ENCODE results near the gene ERRFI1.

DNA sequence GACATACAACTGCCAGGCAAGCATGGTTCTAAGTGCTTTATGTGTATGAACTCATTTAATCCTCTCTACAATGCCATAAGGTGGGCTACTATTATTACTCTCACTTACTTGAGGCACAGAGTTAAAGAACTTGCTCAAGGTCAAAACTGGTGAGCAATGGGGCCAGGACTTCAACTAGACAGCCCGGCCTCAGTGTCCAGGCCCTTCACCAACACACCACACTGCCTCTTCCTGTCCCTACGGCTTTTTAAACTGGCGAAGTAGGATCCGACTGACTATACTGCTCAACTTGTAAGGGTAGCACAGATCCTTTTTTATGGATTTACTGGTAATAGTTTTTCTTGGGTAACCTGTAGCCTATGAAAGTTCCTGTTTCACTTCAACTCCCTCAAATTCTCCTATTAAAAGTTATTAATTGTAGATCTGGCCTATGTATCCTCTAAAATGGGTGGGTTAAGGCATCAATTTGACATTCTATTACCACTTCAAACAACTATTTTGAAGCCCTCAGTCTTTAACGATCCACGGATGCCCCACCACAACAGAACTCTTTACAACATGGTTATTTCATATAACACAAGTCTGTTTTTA is 4.3 kb downstream of the ERRFI1 start:
- no peak for TF ChIP-seq EZH2phosphoT487 (IDR thresholded peaks at IDR 0.05)
- TF ChIP-seq, protein P1, sequence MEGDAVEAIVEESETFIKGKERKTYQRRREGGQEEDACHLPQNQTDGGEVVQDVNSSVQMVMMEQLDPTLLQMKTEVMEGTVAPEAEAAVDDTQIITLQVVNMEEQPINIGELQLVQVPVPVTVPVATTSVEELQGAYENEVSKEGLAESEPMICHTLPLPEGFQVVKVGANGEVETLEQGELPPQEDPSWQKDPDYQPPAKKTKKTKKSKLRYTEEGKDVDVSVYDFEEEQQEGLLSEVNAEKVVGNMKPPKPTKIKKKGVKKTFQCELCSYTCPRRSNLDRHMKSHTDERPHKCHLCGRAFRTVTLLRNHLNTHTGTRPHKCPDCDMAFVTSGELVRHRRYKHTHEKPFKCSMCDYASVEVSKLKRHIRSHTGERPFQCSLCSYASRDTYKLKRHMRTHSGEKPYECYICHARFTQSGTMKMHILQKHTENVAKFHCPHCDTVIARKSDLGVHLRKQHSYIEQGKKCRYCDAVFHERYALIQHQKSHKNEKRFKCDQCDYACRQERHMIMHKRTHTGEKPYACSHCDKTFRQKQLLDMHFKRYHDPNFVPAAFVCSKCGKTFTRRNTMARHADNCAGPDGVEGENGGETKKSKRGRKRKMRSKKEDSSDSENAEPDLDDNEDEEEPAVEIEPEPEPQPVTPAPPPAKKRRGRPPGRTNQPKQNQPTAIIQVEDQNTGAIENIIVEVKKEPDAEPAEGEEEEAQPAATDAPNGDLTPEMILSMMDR (IDR thresholded peaks at IDR 0.05): no peak
